Small intestine (tissue), 7 donors: Measurements from ENCODE around the gene OR51A4. TPM values are rescaled to one million over a fixed set of nuclear protein-coding genes. Genes with fewer than 3 reads are reported as not detected.
"Not testable (repeated sequence)": the region's sequence is repeated elsewhere in the genome, so short reads cannot be mapped to it uniquely, and the experiment has no call there.

ENCODE experiments used
- DNase-seq, 2 donors: peaks; one replicate each; pipeline versions ENCODE4 v3.0.0 to v3.0.0-alpha.2; 2013
- FAIRE-seq: peaks from 2 replicates; lab custom pipeline; 2012; peaks lifted over from hg19 to GRCh38; lab: Jason Lieb, UNC
- H3K27ac ChIP-seq, 3 donors: one replicate each; pipeline ENCODE4 v1.5.1; 2013; ENCODE audit warnings: low read length in 2 of 3, mild to moderate bottlenecking in 2 of 3, control low read depth in 1 of 3, inconsistent platforms in 1 of 3, low read depth in 1 of 3, moderate library complexity in 1 of 3
- H3K27me3 ChIP-seq, 3 donors: one replicate each; pipeline ENCODE4 v1.6.1; 2013; ENCODE audit warnings: low read length in 3 of 3, inconsistent platforms in 1 of 3; ENCODE audit not compliant: control insufficient read depth in 3 of 3, insufficient read depth in 3 of 3
- H3K36me3 ChIP-seq, 3 donors: one replicate each; pipeline ENCODE4 v1.6.1; 2013; ENCODE audit warnings: low read length in 3 of 3, inconsistent platforms in 1 of 3, low read depth in 1 of 3, mild to moderate bottlenecking in 1 of 3, moderate library complexity in 1 of 3; ENCODE audit not compliant: control insufficient read depth in 3 of 3, insufficient read depth in 2 of 3
- H3K4me1 ChIP-seq, 3 donors: one replicate each; pipeline ENCODE4 v1.6.1; 2013; ENCODE audit warnings: low read length in 2 of 3, inconsistent platforms in 1 of 3, low read depth in 1 of 3, mild to moderate bottlenecking in 1 of 3, moderate library complexity in 1 of 3; ENCODE audit not compliant: control insufficient read depth in 3 of 3, insufficient read depth in 2 of 3
- H3K4me3 ChIP-seq, 3 donors: one replicate each; pipeline ENCODE4 v1.5.1; 2013; ENCODE audit warnings: low read length in 3 of 3, control low read depth in 1 of 3, inconsistent platforms in 1 of 3, low read depth in 1 of 3, mild to moderate bottlenecking in 1 of 3, moderate library complexity in 1 of 3
- H3K9me3 ChIP-seq, 2 donors: one replicate each; pipeline ENCODE4 v1.6.1; 2013; ENCODE audit warnings: low read depth in 1 of 2, low read length in 1 of 2; ENCODE audit not compliant: control insufficient read depth in 2 of 2, insufficient read depth in 1 of 2
- WGBS, 3 donors: extraction: QIAGEN DNeasy Blood & Tissue Kit; methylation state at CpG; one replicate each; pipeline ENCODE4 v1.1.7; 2013; 5-methylcytosine and 5-hydroxymethylcytosine counted together
- polyA plus RNA-seq, 4 donors: library from polyadenylated mRNA; stranded (reverse) in 3 of 4; unstranded in 1 of 4; fragments of 200-250 nt in 3 of 4; fragments of 120-200 nt in 1 of 4; gene quantifications; one replicate each; pipeline versions ENCODE4 v1.2.1 to v1.2.3, GENCODE V29; 2013
- donor health status: healthy with polysubstance abuse.
- donor health status: control.
- donor health status: control.
- donor health status: Bipolar disorder and iron deficiency.
- donor health status: healthy.

OR51A4 gene
- polyA plus RNA-seq, 4 donors = not detected

DNA sequence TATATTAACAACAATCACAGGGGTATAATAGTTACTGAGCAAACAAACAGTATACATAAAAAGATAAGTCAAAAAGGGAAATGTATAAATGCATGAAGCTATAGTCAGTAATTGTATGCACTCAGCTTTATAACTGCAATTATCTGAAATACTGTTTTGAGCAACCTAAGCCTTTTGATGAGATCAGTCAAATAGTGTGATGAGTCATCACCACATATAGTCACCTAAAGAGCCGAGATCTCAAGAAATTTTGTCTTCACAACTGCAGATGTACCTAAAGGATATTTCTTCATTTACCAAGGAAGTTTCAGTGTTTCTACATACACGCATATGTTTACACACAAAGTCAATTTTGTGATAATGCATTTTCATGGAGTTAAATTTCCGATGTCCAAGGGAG lies 13.5 kb upstream of the OR51A4 start:
- H3K27ac ChIP-seq = no peak overlapping the region
- no peaks in the 10 kb centered on the region for H3K4me1 ChIP-seq
- no peaks in the 10 kb centered on the region for H3K36me3 ChIP-seq
- no peak overlapping the region for H3K4me3 ChIP-seq
- WGBS, 3 donors = 58 to 73% (median 59%) methylated on average over 3 of the region's 3 CpGs
- no peak for DNase-seq
- H3K27me3 ChIP-seq = no peaks in the 10 kb centered on the region
- FAIRE-seq = no peak
- H3K9me3 ChIP-seq = no peaks in the 10 kb centered on the region

GRCh38 chr11:4957396-4957795 lies 10.0 kb upstream of the OR51A4 start:
- H3K27me3 ChIP-seq = no peaks in the 10 kb centered on the region
- no peaks in the 10 kb centered on the region for H3K4me1 ChIP-seq
- no peaks in the 10 kb centered on the region for H3K9me3 ChIP-seq
- no peak overlapping the region for H3K27ac ChIP-seq
- no peak overlapping the region for H3K4me3 ChIP-seq
- no peaks in the 10 kb centered on the region for H3K36me3 ChIP-seq
- no peak for DNase-seq
- no peak for FAIRE-seq
- 73 to 86% (median 75%) methylated on average over 4 of the region's 4 CpGs for WGBS, 3 donors

DNA sequence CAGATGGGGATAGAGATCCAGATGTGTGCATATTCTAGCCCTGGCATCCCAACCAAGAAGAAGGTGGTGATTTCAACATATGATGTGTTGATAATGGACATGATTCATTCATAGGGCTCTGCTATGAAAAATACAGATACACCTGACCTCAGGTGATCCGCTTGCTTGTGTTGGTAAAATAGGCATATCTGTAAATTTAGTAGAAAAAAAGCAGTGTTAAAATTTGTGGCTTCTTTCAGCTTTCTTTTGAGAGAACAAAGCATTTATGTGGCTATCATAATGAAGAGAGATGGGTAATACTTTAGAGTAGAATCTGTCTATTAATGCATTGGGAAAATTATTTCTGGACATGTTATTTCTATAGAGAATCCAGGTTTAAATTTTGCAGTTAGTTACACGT lies 8.2 kb upstream of the OR51A4 start, which contains the start of gene OR51A2:
Gene OR51A2, minus strand, starts transcription at position 101 of the 400 bp plus-strand sequence. Its CDS starts 0 bp downstream, at position 101.
- H3K4me3 ChIP-seq, H3K4me1 ChIP-seq, H3K27me3 ChIP-seq, H3K9me3 ChIP-seq, H3K27ac ChIP-seq, FAIRE-seq, H3K36me3 ChIP-seq, DNase-seq: not testable (repeated sequence)
- 64 to 76% (median 70%) methylated on average over 2 of the region's 2 CpGs for WGBS, 3 donors

GRCh38 chr11:4936745-4937144 lies 10.7 kb downstream of the OR51A4 start:
- Histone ChIP-seq H3K27me3 (no peaks in the 10 kb centered on the region), H3K36me3 (no peaks in the 10 kb centered on the region), H3K4me1 (no peaks in the 10 kb centered on the region), H3K4me3 (no peak overlapping the region), H3K9me3 (no peaks in the 10 kb centered on the region), H3K27ac (no peak overlapping the region)
- no peak for DNase-seq
- FAIRE-seq = no peak
- 70 to 84% (median 75%) methylated on average over 3 of the region's 3 CpGs for WGBS, 3 donors

DNA sequence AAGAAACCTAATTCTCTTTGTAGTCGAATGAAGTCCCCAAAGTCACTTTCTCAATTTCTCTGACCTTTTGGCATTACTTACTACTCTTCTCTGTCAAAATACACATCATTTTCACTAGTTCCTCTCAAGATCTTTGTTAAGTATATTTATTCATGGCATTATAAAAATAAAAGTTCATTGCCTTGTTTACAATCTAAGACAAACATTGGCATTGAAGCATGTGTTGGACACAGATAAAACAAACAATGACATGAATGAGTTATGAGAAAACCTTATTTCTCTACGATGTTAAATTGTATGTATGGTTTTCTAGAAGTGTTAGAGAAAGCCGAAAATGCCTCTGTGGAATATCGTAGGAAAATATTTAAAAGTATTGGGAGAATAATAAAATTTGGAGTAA lies 14.7 kb downstream of the OR51A4 start:
- H3K36me3 ChIP-seq = no peaks in the 10 kb centered on the region
- 80 to 83% (median 81%) methylated on average over 4 of the region's 4 CpGs for WGBS, 3 donors
- H3K4me3 ChIP-seq = no peak overlapping the region
- DNase-seq (no peak), FAIRE-seq (no peak)
- H3K27ac ChIP-seq = no peak overlapping the region
- no peaks in the 10 kb centered on the region for H3K27me3 ChIP-seq
- no peaks in the 10 kb centered on the region for H3K9me3 ChIP-seq
- no peaks in the 10 kb centered on the region for H3K4me1 ChIP-seq

DNA sequence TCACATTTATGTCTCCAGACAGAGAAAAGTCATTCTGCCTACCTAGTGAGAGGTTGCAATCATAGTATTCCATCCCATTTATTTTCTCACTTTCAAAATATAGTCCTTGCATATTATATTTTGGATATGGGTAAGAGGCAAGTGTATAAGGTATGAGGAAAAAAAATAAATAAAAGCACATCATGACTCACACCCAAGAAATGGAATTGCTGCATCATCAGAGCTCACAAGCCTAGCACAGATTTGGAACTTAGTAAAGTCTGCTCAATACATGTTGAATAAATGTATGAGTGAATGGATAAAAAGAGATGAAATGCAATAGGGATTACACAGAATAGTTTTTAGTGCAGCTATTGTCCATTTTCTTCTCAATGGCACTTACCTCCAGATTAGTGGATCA lies 20.8 kb downstream of the OR51A4 start:
- Histone ChIP-seq H3K36me3 (no peaks in the 10 kb centered on the region), H3K4me1 (no peaks in the 10 kb centered on the region), H3K27ac (no peak overlapping the region), H3K27me3 (no peaks in the 10 kb centered on the region), H3K4me3 (no peak overlapping the region), H3K9me3 (no peaks in the 10 kb centered on the region)
- FAIRE-seq = no peak
- no peak for DNase-seq

DNA sequence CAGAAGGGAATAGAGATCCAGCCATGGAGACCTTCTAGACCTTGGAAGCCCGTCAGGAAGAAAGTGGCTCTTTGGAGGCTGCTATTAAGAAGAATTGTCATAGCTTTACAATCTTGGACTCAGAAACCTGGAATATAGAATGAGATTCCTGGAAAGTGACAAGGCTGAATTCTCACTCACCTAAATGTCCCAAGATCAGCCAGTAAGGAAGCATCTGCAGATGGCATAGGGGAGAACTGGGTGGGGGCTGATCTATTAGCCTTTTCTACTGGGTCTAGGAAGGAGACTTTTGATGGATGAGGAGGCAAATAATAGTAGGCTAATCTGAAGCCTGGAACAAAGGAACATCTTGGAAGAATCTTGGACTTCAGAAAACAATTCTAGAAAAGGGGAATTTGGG lies 23.2 kb downstream of the OR51A4 start, which contains the start of gene OR51G1:
Gene OR51G1, minus strand, starts transcription at position 101 of the 400 bp plus-strand sequence. Its CDS starts 0 bp downstream, at position 101.
- FAIRE-seq (no peak), DNase-seq (no peak)
- no peak within 1 kb of the TSS for H3K27ac ChIP-seq
- no peaks in the 10 kb centered on the region for H3K27me3 ChIP-seq
- no peaks in the 10 kb centered on the region for H3K9me3 ChIP-seq
- H3K36me3 ChIP-seq = no peaks in the 10 kb centered on the region
- no peaks in the 10 kb centered on the region for H3K4me1 ChIP-seq
- no peak within 1 kb of the TSS for H3K4me3 ChIP-seq
- 63 to 76% (median 71%) methylated on average over 1 of the region's 1 CpG for WGBS, 3 donors

DNA sequence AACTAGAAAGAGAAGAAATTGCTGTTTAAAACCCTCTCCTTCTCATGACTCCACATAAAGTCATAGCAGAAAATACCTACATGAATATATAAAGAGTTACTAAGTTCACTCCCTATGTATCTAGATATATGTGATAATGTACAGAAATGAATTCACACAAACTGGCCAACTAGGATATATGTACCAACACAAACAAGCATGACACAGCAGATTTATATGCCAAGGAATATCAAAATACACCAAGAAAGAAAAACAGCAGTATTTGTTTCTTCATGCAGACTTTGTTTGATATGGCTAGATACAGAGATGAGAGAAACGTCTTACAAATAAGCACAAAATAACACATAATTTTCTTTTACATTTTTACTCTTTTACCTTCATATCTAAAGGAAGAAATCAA lies 25.1 kb downstream of the OR51A4 start:
- Histone ChIP-seq H3K9me3 (no peaks in the 10 kb centered on the region), H3K27me3 (no peaks in the 10 kb centered on the region), H3K27ac (no peak overlapping the region), H3K4me1 (no peaks in the 10 kb centered on the region), H3K36me3 (no peaks in the 10 kb centered on the region), H3K4me3 (no peak overlapping the region)
- DNase-seq = no peak
- no peak for FAIRE-seq
- 34 to 58% (median 43%) methylated on average over 1 of the region's 1 CpG for WGBS, 3 donors

DNA sequence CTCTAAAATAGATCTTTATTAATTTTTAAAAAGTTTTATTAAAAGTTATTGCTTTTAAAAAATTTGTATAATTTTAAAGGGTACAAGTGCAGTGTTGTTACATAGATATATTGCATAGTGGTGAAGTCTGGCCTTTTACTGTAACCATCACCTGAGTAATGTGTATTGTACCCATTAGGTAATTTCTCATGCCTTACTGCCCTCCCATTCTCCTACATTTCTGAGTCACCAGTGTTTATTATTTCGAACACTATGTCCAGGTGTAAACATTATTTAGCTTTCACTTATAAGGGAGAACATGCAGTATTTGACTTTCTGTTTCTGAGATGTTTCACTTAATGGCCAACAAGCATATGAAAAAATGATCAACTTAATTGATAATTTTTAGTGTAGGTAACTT lies 25.6 kb downstream of the OR51A4 start:
- no peak for DNase-seq
- no peaks in the 10 kb centered on the region for H3K9me3 ChIP-seq
- no peak for FAIRE-seq
- H3K27ac ChIP-seq = no peak overlapping the region
- no peaks in the 10 kb centered on the region for H3K4me1 ChIP-seq
- 35 to 65% (median 53%) methylated on average over 1 of the region's 1 CpG for WGBS, 3 donors
- H3K27me3 ChIP-seq = no peaks in the 10 kb centered on the region
- no peak overlapping the region for H3K4me3 ChIP-seq
- no peaks in the 10 kb centered on the region for H3K36me3 ChIP-seq
